Hematopoietic multipotent progenitor cell treated with erythropoietin and hydrocortisone succinate and interleukin-3 and kit ligand, for 15 days (in vitro differentiated cells): ENCODE measurements around the gene ANKRD44.

ENCODE experiments used
- DNase-seq: peaks from one replicate; pipeline ENCODE4 v3.0.0-alpha.2; 2015; ENCODE audit warnings: low spot score

ANKRD44 gene

GRCh38 chr2:196955036-196955435, 355.5 kb downstream of the ANKRD44 start:
- no peak for DNase-seq

- no peak for DNase-seq
These were observed 356.6 kb downstream of the ANKRD44 start for GRCh38 chr2:196954001-196954400.

GRCh38 chr2:196952936-196953335, 357.6 kb downstream of the ANKRD44 start:
- DNase-seq: no peak

GRCh38 chr2:196951973-196952372, 358.6 kb downstream of the ANKRD44 start:
- DNase-seq: no peak

GRCh38 chr2:196949116-196949515, 361.5 kb downstream of the ANKRD44 start:
- DNase-seq: no peak

- no peak for DNase-seq
These were observed 366.0 kb downstream of the ANKRD44 start for GRCh38 chr2:196944570-196944969.

- no peak for DNase-seq
These were observed 369.0 kb downstream of the ANKRD44 start for GRCh38 chr2:196941398-196942078.

GRCh38 chr2:196939371-196939770, 371.2 kb downstream of the ANKRD44 start:
- no peak for DNase-seq
